Mucosa of descending colon (tissue), 3 donors: ENCODE data around the gene ZNF200. TPM values are rescaled to one million over a fixed set of nuclear protein-coding genes. Genes with fewer than 3 reads are reported as not detected.

Source experiments
- ATAC-seq: fragments of 200-7000 bp; cut with Tn5 transposase; one replicate; pipeline ENCODE4 v1.9.1; 2020; ENCODE audit warnings: mild to moderate bottlenecking, moderate library complexity
- DNase-seq, 3 donors: peaks; one replicate each; pipeline ENCODE4 v3.0.0-alpha.2; 2020
- H3K36me3 ChIP-seq: fragments of 200-600 bp; one replicate; pipeline ENCODE4 v1.8.0; 2021; ENCODE audit warnings: low read depth, mild to moderate bottlenecking
- H3K4me1 ChIP-seq: fragments of 200-600 bp; one replicate; pipeline ENCODE4 v1.8.0; 2021; ENCODE audit warnings: low read depth, mild to moderate bottlenecking
- H3K4me3 ChIP-seq: fragments of 200-600 bp; one replicate; pipeline ENCODE4 v1.8.0; 2021; ENCODE audit warnings: mild to moderate bottlenecking
- H3K9me3 ChIP-seq: fragments of 200-600 bp; one replicate; pipeline ENCODE4 v1.8.0; 2021; ENCODE audit warnings: mild to moderate bottlenecking
- CTCF ChIP-seq: fragments of 200-600 bp; IDR thresholded peaks from one replicate; pipeline ENCODE4 v1.8.0; 2022; ENCODE audit warnings: antibody characterized with exemption, mild to moderate bottlenecking
- intact Hi-C, 2 donors: fragments of 100-400 bp; cut with DNase I in 1 of 2; cut with micrococcal nuclease in 1 of 2; formaldehyde crosslinking; loops; one replicate each; pipeline versions ENCODE4 v1.11.0 to v1.11.1; 2022; cut with DNase I, micrococcal nuclease
- total RNA-seq, 3 donors: library from RNA; stranded (reverse); fragmentation: NEBNext Ultra II Directional in 2 of 3; extraction: Animal tissue kit (Norgen Biotek cat#: 25700) in 2 of 3; gene quantifications; one replicate each; pipeline versions ENCODE4 v1.2.1 to v1.2.4, GENCODE V29; 2021 to 2023
- donor health status: DM: no; HTN: no; CAD: no; lungs with moderate emphysema.
- donor health status: DM: no; HTN: no; CAD: no.
- donor health status: DM: no; HTN: yes; CAD: no.

ZNF200 gene
- total RNA-seq, 3 donors from 2014 or later, result 6.6 to 8.0 (median 8.0) TPM

- no peak overlapping the region for H3K4me3 ChIP-seq
- no peaks in the 10 kb centered on the region for H3K9me3 ChIP-seq
- TF ChIP-seq CTCF, result no peak
- DNase-seq, result no peak
- H3K36me3 ChIP-seq, result no peaks in the 10 kb centered on the region
- intact Hi-C loops, result no loop called here
- peaks cover 8% of the 10 kb centered on the region for H3K4me1 ChIP-seq
- no peak for ATAC-seq
Measured at GRCh38 chr16:3180445-3180878, 54.5 kb downstream of the ZNF200 start.

- no peak for TF ChIP-seq CTCF
- H3K4me3 ChIP-seq, result no peak overlapping the region
- peaks cover 8% of the 10 kb centered on the region for H3K4me1 ChIP-seq
- no peaks in the 10 kb centered on the region for H3K36me3 ChIP-seq
- ATAC-seq (no peak), DNase-seq (no peak)
- intact Hi-C loops, result no loop called here
- no peaks in the 10 kb centered on the region for H3K9me3 ChIP-seq
Measured at GRCh38 chr16:3179651-3180050, 55.3 kb downstream of the ZNF200 start.

GRCh38 chr16:3175157-3176093 lies 59.5 kb downstream of the ZNF200 start:
- DNase-seq (no peak), ATAC-seq (no peak)
- TF ChIP-seq CTCF, result no peak
- Histone ChIP-seq H3K4me3 (no peak overlapping the region), H3K4me1 (peaks cover 20% of the 10 kb centered on the region), H3K36me3 (no peaks in the 10 kb centered on the region), H3K9me3 (no peaks in the 10 kb centered on the region)
- intact Hi-C loops, result no loop called here

GRCh38 chr16:3174618-3175148 lies 60.3 kb downstream of the ZNF200 start:
- intact Hi-C loops, result no loop called here

More at GRCh38 chr16:3174618-3175148, 60.3 kb downstream of the ZNF200 start:
- Histone ChIP-seq H3K4me3 (no peak overlapping the region), H3K4me1 (peaks cover 23% of the 10 kb centered on the region), H3K36me3 (no peaks in the 10 kb centered on the region), H3K9me3 (no peaks in the 10 kb centered on the region)
- no peak for TF ChIP-seq CTCF
- ATAC-seq, result no peak
- no peak for DNase-seq
